ENCODE measurements around the gene HNRNPUL1. TPM values are rescaled to one million over a fixed set of nuclear protein-coding genes. Genes with fewer than 3 reads are reported as not detected.
A peak's percentile ranks its signal among the peaks of the same experiment; 100 is the strongest.
"Not testable (repeated sequence)": the region's sequence is repeated elsewhere in the genome, so short reads cannot be mapped to it uniquely, and the experiment has no call there.

HNRNPUL1 gene
- total RNA-seq, 4 donors from 2014 or later: 140 to 213 (median 188) TPM

DNA sequence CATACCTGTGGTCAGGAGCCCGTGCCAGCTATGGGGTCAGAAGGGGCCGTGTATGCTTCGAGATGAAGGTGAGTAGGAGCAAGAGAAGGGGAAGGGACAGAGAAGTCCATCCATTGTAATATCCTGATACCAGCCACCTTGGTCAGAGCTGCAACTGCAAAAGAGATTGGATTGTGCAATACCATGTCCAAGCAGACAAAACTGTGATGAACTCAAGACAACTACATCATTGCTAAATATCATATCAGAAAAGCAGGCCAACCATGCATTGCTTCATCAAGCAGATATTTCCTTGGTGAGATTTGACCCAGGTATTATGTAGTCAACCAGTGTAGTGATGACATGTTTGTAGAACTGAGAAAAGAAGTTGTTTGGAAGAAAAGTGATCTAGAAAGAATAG is 12.1 kb downstream of the HNRNPUL1 start:
- WGBS: 68% methylated on average over 3 of the region's 3 CpGs
- no peaks in the 10 kb centered on the region for H3K27me3 ChIP-seq
- H3K4me3 ChIP-seq: no peak overlapping the region
- H3K36me3 ChIP-seq: peaks cover 100% of the 10 kb centered on the region
- H3K9me3 ChIP-seq: no peaks in the 10 kb centered on the region
- H3K4me1 ChIP-seq: no peaks in the 10 kb centered on the region
- no peak overlapping the region for H3K27ac ChIP-seq
- no peak for DNase-seq (ENCODE audit: low spot score in 2 of 2)
- TF ChIP-seq, protein P1, sequence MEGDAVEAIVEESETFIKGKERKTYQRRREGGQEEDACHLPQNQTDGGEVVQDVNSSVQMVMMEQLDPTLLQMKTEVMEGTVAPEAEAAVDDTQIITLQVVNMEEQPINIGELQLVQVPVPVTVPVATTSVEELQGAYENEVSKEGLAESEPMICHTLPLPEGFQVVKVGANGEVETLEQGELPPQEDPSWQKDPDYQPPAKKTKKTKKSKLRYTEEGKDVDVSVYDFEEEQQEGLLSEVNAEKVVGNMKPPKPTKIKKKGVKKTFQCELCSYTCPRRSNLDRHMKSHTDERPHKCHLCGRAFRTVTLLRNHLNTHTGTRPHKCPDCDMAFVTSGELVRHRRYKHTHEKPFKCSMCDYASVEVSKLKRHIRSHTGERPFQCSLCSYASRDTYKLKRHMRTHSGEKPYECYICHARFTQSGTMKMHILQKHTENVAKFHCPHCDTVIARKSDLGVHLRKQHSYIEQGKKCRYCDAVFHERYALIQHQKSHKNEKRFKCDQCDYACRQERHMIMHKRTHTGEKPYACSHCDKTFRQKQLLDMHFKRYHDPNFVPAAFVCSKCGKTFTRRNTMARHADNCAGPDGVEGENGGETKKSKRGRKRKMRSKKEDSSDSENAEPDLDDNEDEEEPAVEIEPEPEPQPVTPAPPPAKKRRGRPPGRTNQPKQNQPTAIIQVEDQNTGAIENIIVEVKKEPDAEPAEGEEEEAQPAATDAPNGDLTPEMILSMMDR (IDR thresholded peaks at IDR 0.05): no peak
- TF ChIP-seq POLR2A (IDR thresholded peaks at IDR 0.05): no peak
- peak in 1 of 3 donors; percentile 24 for TF ChIP-seq POLR2AphosphoS5 (IDR thresholded peaks at IDR 0.05)
- TF ChIP-seq EP300 (IDR thresholded peaks at IDR 0.05): no peak

DNA sequence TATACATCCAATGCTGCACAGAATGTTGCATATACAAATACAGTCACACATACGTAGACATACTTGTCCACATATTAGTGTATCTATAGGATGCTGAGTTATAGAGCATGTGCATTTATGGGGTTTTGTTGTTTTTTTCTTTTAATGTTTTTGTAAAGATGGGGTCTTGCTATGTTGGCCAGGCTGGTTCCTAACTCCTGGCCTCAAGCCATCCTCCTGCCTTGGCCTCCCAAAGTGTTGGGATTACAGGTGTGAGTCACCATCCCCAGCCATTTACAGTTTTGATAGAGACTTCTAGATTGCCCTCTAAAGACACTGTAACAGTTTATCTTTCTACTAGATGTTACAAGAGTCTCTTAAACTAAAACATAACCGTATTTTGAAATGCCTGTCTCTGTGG is 14.3 kb downstream of the HNRNPUL1 start:
- H3K9me3 ChIP-seq: no peaks in the 10 kb centered on the region
- peaks cover 98% of the 10 kb centered on the region for H3K36me3 ChIP-seq
- no peak for TF ChIP-seq EP300 (IDR thresholded peaks at IDR 0.05)
- TF ChIP-seq, protein P1 (IDR thresholded peaks at IDR 0.05): no peak
- no peak for TF ChIP-seq POLR2A (IDR thresholded peaks at IDR 0.05)
- no peak for TF ChIP-seq POLR2AphosphoS5 (IDR thresholded peaks at IDR 0.05)
- H3K27me3 ChIP-seq: no peaks in the 10 kb centered on the region
- no peak for DNase-seq (ENCODE audit: low spot score in 2 of 2)
- WGBS: 97% methylated on average over 2 of the region's 2 CpGs
- no peak overlapping the region for H3K4me3 ChIP-seq
- H3K4me1 ChIP-seq: no peaks in the 10 kb centered on the region
- no peak overlapping the region for H3K27ac ChIP-seq

DNA sequence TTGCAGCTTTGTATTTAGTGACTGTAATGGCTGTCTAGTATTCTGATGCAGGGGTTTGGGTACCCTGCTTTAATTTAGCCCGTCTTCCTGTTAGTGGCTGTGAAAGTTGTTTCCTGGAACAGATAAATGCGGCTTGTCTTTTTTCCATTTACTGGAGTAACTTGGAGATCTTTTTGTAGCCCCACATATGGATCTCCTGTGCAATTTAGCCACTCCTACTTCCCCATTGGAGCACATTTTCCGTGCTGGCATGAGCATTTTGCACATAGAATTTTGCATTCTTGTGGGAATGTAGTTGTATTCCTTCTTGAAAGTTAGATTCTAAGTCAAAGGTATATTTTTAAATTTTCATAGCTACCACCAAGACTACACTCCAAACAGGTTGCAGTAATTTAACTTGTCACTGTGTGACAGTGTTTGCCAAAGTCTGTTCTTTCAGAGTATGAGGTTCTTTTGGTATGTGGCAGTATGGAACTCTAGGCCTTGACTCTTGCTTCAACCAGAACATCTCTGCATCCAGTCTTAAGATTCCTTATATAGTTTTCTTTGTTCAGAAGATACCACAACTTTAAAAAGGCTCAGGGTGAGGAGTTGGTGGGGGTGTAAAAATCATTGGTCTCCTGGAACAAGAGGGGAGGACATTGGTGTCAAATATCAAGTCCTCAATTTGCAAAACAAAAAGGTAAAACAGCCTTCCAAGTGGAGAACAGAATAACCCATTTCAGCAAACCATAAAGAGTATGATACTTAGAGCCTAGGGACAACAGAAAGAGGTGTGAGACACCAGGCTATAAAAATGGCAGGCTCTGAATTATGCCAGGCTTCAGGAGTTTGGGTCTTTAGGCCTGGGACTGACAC is 24.7 kb downstream of the HNRNPUL1 start:
- WGBS: 76% methylated on average over 3 of the region's 3 CpGs
- H3K4me1 ChIP-seq: no peaks in the 10 kb centered on the region
- H3K9me3 ChIP-seq: no peaks in the 10 kb centered on the region
- H3K27ac ChIP-seq: no peak overlapping the region
- no peak for DNase-seq (ENCODE audit: low spot score in 2 of 2)
- TF ChIP-seq POLR2AphosphoS5 (IDR thresholded peaks at IDR 0.05) (no peak), EP300 (IDR thresholded peaks at IDR 0.05) (no peak), POLR2A (IDR thresholded peaks at IDR 0.05) (no peak)
- TF ChIP-seq, protein P1 (IDR thresholded peaks at IDR 0.05): no peak
- H3K4me3 ChIP-seq: no peak overlapping the region
- no peaks in the 10 kb centered on the region for H3K27me3 ChIP-seq
- H3K36me3 ChIP-seq: peaks cover 97% of the 10 kb centered on the region

DNA sequence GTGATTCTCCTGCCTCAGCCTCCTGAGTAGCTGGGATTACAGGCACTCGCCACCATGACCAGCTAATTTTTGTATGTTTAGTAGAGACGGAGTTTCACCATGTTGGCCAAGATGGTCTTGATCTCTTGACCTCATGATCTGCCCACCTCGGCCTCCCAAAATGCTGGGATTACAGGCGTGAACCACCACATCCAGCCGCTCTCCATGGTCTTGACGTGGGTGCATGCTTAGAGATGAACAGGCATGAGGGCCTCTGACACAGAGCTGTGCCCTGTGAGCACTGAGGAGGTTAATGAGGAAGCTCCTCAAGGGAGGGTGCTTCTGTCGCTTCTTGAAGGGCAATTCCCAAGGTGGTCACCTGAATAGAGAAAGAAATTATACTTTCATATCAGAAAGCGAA is 25.6 kb downstream of the HNRNPUL1 start:
- not testable (repeated sequence) for H3K4me1 ChIP-seq; DNase-seq (ENCODE audit: low spot score in 2 of 2); H3K9me3 ChIP-seq; H3K4me3 ChIP-seq; H3K27ac ChIP-seq; H3K27me3 ChIP-seq
- peaks cover 97% of the 10 kb centered on the region for H3K36me3 ChIP-seq
- WGBS: 94% methylated on average over 7 of the region's 8 CpGs

DNA sequence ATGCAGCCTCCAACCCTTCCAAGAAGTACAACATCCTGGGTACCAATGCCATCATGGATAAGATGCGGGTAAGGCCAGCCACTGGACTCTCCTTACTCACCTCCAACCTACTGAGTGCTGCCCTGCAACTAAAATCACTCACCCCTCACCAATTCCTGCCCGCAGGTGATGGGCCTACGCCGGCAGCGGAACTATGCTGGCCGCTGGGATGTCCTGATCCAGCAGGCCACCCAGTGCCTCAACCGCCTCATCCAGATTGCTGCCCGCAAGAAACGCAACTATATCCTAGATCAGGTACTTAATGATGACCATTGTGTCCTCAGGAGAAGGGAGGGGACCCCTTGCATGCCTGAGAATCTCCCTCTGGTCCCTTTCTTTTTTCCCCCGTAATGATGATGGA is 30.2 kb downstream of the HNRNPUL1 start:
- Histone ChIP-seq H3K27ac (no peak overlapping the region), H3K36me3 (peaks cover 84% of the 10 kb centered on the region), H3K27me3 (no peaks in the 10 kb centered on the region), H3K9me3 (no peaks in the 10 kb centered on the region), H3K4me1 (peaks cover 36% of the 10 kb centered on the region), H3K4me3 (no peak overlapping the region)
- DNase-seq (ENCODE audit: low spot score in 2 of 2): no peak
- TF ChIP-seq POLR2AphosphoS5 (IDR thresholded peaks at IDR 0.05): no peak
- TF ChIP-seq EP300 (IDR thresholded peaks at IDR 0.05): no peak
- TF ChIP-seq, protein P1 (IDR thresholded peaks at IDR 0.05): no peak
- no peak for TF ChIP-seq POLR2A (IDR thresholded peaks at IDR 0.05)
- 98% methylated on average over 9 of the region's 10 CpGs for WGBS

Measured in suprapubic skin (tissue), 4 donors.